GM21360 (cell line): Measurements from ENCODE around the gene HSDL2.
"Not testable (repeated sequence)": the region's sequence is repeated elsewhere in the genome, so short reads cannot be mapped to it uniquely, and the experiment has no call there.

ENCODE experiments used
- ATAC-seq: cut with Tn5 transposase; IDR thresholded peaks from one replicate; pipeline ENCODE4 v1.9.1; 2021; ENCODE audit warnings: mild to moderate bottlenecking, moderate library complexity; ENCODE audit not compliant: unreplicated experiment

The HSDL2 gene

GRCh38 chr9:112494153-112494552 lies 114.2 kb downstream of the HSDL2 start:
- no peak for ATAC-seq

DNA sequence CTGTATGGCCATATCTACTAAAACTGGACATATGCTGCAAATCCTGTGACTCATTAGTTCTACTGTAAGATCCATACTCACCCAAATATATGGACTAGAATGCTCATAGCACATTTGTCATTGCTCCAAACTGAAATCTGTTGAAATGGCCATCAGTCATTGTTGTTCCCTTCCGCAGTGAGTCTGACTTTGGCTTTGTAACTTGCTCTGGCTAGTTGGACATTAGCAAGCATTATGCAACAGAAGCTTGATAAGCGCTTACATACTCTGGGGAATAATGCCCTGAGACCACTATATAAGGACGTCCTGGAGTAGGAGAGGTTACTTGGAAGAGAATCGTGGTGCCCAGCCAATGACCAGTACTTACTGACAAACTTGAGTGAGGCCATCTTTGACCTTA lies 115.7 kb downstream of the HSDL2 start:
- ATAC-seq: no peak

DNA sequence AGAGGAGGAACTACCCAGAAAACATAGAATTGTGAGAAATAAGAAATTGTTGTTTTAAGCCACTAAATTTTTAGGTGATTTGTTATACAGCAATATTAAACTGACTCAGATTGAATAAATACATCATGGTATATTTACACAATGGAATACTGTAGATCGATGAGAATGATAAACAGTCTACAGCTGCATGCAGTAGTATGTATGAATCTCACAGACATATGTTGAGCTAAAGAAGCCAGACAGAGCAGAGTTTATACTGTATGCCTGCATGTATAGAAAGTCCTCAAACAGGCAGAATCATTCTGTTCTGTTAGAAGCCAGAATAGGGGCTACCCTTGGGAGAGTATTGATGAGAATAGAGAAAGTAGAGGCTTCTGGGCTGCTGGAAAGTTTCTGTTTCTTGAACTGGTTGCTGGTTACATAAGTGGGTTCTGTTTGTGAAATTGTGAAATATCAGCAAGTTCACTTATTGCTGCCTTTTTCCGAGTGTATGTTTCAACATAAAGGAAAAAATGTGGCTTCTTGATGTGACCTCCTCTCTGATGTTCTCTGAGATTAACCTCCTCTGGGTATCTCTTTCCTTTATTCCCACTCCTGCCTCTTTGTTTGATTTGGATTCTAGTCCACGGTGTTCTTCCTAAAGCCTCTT lies 116.3 kb downstream of the HSDL2 start:
- no peak for ATAC-seq

DNA sequence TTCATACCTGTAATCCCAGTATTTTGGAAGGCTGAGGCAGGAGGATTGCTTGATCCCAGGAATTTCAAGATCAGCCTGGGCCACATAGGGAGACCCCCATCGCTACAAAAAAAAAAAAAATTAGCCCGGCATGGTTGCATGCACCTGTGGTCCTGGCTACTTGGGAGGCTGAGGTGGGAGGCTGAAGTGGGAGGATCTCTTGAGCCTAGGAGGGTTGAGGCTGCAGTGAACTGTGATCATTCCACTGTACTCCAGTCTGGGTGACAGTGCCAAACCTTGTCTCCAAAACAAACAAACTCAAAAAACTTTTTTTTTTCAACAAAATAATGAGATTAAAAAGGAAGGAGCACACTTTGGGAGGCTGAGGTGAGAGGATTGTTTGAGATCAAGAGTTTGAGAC lies 120.9 kb downstream of the HSDL2 start:
- no peak for ATAC-seq

GRCh38 chr9:112501287-112501686 lies 121.4 kb downstream of the HSDL2 start:
- ATAC-seq: no peak

GRCh38 chr9:112502175-112502946 lies 122.5 kb downstream of the HSDL2 start:
- no peak for ATAC-seq

- no peak for ATAC-seq
Measured at GRCh38 chr9:112503170-112503569, 123.3 kb downstream of the HSDL2 start.

- ATAC-seq: no peak
Measured at GRCh38 chr9:112505086-112505485, 125.2 kb downstream of the HSDL2 start.

GRCh38 chr9:112505607-112506006 lies 125.7 kb downstream of the HSDL2 start:
- no peak for ATAC-seq

- ATAC-seq: no peak
Measured at GRCh38 chr9:112506571-112506970, 126.7 kb downstream of the HSDL2 start.

DNA sequence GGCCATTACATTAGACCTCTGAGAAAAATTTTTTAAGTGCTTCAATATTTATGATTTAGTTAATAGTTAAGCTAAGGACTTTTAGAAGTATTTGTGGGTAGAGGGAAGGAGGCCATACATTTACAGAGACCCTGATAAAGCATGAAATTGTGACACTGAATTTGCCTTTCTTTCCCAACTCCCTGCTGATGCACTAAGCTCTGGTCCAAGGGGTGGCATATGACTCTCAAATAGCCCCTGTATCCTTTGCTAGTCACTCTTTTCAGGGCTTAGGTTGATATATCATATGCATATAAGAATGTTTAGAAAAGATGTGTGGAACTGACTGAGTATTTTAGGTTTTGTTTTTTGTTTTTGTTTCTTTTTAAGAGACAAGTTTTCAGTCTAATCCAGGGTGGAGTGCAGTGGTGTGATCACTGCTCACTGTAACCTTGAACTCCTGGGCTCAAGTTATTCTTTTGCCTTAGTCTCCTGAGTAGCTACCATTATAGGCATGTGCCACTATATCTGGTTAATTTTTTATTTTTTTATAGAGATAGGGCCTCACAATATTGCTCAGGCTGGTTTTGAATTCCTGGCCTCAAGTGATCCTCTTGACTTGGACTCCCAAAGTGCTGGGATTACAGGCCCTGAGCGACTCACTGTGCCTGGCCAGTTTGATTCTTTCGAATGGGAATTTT lies 127.2 kb downstream of the HSDL2 start:
- no peak for ATAC-seq

DNA sequence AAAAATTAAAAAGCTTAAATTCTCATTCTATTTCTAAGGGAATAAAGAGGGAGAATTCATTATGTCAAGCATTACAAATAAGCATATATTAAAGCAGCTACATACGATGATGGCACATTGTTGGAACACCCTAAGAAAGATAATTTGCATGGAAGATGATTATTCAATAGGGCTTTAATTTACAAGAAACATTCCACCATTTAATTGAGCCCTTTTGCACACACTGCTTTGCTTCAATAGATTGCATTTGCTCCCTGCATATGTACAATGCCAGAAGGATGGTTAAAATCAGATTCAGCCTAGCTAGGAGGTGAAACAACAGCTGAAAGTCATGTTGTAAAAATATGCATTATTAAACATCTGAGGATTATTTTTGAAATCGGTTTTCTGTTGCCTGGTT lies 128.5 kb downstream of the HSDL2 start:
- ATAC-seq: no peak

- ATAC-seq: not testable (repeated sequence)
Measured at GRCh38 chr9:112512377-112512776, 132.5 kb downstream of the HSDL2 start.

- no peak for ATAC-seq
Measured at GRCh38 chr9:112516769-112517168, 136.9 kb downstream of the HSDL2 start.

DNA sequence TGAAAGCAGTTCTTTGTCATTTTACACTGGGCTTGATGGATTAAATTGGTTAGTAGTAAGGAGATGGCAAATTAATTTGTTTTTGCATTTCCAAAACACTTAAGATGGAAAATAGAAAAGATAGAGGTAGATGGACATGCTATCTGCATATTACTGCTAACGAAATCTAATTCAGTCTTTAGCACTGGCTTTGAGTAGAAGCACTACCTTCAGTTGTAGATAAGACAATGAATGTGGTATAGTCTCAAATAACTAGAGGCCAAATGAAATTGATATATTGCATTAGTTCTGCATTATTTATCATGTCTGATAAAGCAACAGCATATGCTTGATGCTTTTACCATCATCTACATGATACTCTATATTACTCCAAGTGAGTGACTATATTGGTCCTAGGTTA lies 140.2 kb downstream of the HSDL2 start:
- no peak for ATAC-seq

- ATAC-seq: no peak
Measured at GRCh38 chr9:112520656-112521055, 140.7 kb downstream of the HSDL2 start.
